ENCODE results near the gene TACC2.

The TACC2 gene

DNA sequence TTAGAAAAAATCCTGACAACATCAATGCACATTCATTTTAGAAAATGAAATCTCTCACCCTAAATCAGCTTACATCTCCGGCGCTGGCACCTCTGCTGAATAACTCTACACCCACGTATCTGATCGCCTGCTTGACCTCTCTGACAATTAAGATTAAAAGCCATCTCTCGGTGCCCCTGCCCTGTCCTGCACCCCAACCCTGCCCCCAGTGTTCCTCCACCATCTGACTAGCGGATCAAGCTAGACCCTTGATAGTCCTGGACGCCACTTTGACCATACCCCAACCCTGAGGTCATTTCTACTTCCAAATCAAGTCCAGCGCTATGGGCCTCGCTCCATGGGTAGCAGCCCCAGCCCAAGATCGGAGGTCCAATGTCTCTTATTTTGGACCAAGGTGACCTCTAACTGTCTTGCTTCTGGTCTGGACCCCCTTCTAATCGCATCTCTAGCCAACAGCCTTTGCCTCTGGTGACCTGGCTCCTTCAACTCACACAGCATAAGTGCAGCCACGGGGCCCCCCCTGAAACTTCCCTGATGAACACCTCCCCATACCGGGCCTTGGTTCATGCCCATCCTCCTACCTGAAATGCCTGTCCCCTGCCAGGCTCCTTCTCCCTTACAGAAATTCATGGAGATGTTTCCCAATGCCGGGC is 310.6 kb downstream of the TACC2 start:
- TF ChIP-seq CTCF (IDR thresholded peaks at IDR 0.05; ENCODE audit: low read depth, low read length) = no peak
- no peak overlapping the region for H3K4me3 ChIP-seq (replicated peaks in 1 of 2; ENCODE audit: low read depth in 2 of 2, low read length in 2 of 2)
- no peak for DNase-seq (ENCODE audit: low read depth in 2 of 2)

DNA sequence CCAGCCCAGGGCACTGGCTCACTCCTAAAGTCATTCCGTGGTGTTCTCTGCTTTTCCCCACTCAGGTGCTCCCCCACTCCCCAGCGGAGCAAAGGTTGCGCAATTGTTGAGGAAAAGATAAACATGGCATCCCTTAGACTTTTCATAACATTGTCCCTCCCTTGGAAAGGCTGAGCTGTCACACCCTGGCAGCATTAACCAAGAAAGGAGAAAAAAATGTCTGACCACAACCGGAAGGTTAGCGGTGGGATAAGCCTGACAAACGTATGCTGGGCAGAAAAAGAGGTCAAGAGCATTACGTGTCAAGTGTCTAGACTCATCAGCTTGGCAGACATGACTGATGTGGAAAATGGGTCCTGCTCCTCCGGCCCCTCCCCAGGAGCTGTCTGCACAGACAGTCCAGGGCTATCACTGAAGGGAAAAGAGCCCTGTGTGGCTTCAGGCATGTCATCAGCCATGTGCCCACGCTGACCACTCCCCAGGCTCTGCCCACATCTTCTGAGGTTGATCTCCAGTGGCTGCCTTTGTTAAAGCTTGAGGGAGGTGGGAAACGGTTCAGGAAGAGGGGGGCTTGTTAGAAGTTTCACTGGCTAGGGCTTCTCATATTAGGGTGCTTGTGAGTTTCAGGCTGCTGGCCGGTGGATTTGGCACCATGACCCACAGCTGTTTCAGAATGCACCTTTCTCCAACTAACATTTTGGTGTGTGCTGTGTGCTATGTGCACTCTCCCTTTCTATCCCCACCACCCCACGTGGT is 312.3 kb downstream of the TACC2 start:
- TF ChIP-seq CTCF (IDR thresholded peaks at IDR 0.05; ENCODE audit: low read depth, low read length) = no peak
- peak; percentile 57 to 90 for DNase-seq (ENCODE audit: low read depth in 2 of 2)
- H3K4me3 ChIP-seq (replicated peaks in 1 of 2; ENCODE audit: low read depth in 2 of 2, low read length in 2 of 2) = no peak overlapping the region

DNA sequence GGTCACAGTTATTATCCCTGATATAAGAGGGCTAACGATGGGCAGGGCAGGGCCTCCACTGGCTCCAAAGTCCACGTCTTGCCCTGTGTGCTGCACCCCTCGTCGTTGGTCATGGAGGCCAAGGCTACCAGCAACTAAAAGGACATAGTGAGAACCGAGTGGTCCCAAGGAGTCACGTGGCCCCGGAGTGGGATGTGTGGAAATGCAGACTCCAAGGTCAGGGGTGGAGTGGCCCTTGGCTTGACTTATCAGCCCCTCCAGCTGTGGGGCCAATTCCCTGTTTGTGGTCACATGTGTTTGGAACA is 312.8 kb downstream of the TACC2 start:
- DNase-seq (ENCODE audit: low read depth in 2 of 2) = no peak
- H3K4me3 ChIP-seq (replicated peaks in 1 of 2; ENCODE audit: low read depth in 2 of 2, low read length in 2 of 2) = no peak overlapping the region
- TF ChIP-seq CTCF (IDR thresholded peaks at IDR 0.05; ENCODE audit: low read depth, low read length) = no peak

- no peak for TF ChIP-seq CTCF (IDR thresholded peaks at IDR 0.05; ENCODE audit: low read depth, low read length)
- DNase-seq (ENCODE audit: low read depth in 2 of 2) = no peak
- no peak overlapping the region for H3K4me3 ChIP-seq (replicated peaks in 1 of 2; ENCODE audit: low read depth in 2 of 2, low read length in 2 of 2)
Measured at GRCh38 chr10:122302315-122302714, 313.4 kb downstream of the TACC2 start.

- no peak for TF ChIP-seq CTCF (IDR thresholded peaks at IDR 0.05; ENCODE audit: low read depth, low read length)
- no peak for DNase-seq (ENCODE audit: low read depth in 2 of 2)
Measured at GRCh38 chr10:122303271-122304053, 314.5 kb downstream of the TACC2 start.

More at GRCh38 chr10:122303271-122304053, 314.5 kb downstream of the TACC2 start:
- H3K4me3 ChIP-seq (replicated peaks in 1 of 2; ENCODE audit: low read depth in 2 of 2, low read length in 2 of 2) = no peak overlapping the region

All from cardiac fibroblast (primary cell).